NCI-H2029 (cell line): ENCODE measurements around the gene AGGF1.
"Not testable (repeated sequence)": the region's sequence is repeated elsewhere in the genome, so short reads cannot be mapped to it uniquely, and the experiment has no call there.

Experiments
- DNase-seq: peaks from one replicate; lab custom pipeline; 2025; lab: John Stamatoyannopoulos, UW

The AGGF1 gene, protein sequence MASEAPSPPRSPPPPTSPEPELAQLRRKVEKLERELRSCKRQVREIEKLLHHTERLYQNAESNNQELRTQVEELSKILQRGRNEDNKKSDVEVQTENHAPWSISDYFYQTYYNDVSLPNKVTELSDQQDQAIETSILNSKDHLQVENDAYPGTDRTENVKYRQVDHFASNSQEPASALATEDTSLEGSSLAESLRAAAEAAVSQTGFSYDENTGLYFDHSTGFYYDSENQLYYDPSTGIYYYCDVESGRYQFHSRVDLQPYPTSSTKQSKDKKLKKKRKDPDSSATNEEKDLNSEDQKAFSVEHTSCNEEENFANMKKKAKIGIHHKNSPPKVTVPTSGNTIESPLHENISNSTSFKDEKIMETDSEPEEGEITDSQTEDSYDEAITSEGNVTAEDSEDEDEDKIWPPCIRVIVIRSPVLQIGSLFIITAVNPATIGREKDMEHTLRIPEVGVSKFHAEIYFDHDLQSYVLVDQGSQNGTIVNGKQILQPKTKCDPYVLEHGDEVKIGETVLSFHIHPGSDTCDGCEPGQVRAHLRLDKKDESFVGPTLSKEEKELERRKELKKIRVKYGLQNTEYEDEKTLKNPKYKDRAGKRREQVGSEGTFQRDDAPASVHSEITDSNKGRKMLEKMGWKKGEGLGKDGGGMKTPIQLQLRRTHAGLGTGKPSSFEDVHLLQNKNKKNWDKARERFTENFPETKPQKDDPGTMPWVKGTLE

DNA sequence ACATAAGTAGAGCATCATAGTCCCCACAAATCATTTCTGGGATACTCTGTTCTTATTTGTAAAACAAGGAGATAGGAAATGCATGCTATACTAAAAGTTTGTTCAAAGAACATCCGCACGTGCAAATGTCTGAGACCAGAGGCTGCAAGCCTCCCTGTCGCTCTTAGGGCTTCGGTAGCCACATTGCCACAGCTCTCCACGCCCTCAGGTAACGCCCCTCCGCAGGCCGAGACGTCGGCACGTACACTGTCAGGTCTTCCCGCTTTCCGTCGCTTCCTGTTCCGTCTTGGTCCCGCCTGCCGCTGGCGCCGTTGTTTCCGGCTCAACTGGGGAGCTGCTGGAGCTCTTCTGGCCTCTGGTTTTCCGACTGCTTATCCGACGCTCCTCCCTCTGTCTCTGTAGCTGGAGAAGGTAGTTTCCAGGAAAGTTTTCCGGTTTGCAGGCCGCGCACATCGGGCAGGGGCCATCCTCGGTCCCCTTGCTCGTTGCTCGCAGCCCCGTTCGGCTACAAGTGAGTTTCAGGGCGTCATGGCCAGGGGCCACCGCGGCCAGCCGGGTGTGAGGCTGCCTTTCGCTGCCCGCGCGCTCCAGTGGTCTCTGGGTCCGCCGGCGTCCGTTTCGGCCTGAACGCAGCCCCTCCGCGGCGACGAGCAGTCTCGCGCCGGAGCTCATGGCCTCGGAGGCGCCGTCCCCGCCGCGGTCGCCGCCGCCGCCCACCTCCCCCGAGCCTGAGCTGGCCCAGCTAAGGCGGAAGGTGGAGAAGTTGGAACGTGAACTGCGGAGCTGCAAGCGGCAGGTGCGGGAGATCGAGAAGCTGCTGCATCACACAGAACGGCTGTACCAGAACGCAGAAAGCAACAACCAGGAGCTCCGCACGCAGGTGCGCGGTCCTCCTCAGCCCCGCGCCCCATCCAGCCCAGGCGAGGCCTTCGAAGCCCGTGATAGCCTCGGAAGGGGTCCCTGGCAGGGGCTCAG is at the start of gene AGGF1:
AGGF1 (plus strand) TSS at position 308 of the 975 bp plus-strand sequence; CDS start at position 671, 363 bp downstream.
- DNase-seq: peak; percentile 93

DNA sequence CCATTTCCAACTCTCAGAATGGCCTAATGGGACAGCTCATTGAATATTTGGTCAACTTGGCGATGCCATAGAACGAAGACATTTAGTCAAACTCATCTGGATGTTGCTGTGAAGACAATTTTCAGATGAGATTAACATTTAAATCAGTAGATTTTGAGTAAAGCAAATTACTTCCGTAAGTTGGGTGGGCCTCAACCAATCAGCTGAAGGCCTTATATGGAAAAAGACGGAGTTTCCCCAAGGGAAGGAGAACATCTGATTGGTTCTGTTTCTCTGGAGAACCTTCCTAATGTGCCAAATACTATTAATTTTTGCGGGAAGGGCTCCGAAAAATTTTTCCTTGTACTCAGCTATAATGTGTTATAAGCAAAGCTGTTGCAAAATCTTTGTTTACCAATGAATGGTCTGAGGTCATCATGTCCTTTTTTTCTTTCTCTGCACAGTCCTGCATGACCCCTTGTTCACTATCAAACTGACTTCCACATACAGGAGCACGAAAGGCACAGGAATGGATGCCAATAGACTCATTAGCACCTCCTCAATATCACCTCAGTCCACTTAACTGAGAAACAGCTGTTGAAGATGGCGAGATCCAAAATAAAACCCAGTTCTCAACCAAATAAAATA is 49.6 kb upstream of the AGGF1 start:
- DNase-seq: no peak

DNA sequence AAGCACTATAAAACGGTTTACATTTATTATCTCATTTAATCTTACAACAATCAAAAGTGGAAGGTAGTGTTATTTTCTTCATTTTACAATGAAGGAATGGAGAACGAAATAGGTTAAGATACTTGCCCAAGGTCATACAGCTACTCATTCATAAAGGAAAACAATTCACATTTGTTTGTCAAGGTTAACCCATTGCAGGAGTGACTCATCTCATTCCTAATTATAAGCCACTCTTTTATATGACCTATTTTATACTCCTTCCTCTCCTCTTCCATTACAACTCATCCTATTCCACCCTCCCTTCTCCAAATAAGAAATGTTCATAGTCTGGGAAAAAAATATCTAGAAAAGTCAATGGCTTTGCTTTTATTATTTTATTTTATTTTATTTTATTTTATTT is 47.8 kb upstream of the AGGF1 start:
- no peak for DNase-seq

DNA sequence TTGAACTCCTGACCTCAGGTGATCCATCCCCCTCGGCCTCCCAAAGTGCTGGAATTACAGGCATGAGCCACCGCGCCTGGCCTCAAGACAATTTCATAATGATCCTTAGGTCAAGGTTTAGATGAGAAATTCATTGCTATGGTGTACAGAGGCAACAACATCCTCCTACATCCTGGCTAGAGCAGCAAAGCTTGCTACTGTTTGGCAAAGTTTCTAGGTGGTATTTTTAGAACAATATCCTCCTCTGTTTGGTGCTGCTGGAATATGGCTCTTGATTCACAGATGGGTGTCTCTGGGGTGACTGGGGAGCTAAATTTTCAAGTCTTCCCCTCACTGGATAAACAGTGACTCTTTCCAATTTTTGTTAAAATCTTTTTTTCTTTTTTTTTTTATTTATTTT is 46.7 kb upstream of the AGGF1 start:
- no peak for DNase-seq

DNA sequence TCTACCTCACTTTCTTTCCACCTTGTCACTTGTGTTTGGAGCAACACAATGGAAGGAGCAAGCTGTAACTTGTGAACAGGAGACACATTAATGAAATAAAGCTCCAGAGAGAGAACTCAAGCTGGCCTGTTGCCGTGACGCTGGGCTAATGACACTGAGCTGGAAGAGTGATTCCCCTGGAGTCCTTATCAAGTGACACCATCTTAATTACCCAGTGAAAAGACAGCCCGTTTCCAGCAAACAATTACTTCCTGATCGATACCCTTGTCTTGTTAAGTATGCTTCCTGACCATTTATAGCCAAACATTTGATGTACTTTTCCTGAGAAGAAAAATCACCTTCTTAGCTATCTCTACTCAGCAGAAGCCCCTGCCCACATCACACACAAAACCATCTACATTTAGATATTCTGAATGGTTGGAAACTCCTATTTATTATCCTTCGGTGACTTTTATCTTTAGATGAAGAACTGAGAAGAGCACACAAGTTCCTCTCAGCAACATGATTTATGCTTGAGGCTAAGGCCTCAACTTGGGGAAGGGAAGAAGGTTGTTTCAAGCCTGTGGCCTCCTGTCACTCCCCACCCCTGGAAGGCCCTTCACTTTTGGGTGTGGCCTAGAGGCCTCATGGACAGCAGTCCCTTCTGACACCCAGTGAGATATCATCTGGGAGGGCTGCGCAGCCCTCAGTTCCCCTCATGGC is 43.2 kb upstream of the AGGF1 start:
- DNase-seq: no peak

DNA sequence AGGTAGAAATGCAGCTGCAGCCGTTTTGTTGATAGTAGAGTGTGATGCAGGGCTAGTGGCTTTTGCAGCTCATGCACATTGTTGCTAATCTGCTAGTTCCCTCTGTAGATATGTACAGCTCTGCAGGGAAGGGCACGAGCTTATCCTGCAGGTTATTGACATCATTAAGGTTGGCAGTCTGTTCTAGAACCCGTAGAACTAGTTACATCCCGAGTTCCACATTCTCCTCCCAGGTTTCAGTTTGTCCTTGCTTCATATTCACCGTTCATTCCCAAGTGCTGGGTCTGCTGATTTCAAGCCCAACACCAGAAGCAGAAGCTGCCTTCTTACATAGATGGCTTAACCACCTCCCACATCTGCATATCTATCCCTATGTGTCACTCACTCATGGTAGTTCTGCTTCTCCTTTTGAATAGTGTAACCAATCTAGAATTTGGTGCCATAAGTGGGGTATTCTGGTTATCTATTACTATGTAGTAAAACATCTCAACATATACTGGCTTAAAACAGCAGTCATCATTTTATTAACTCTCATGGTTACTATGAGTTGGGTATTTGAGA is 39.2 kb upstream of the AGGF1 start:
- DNase-seq: no peak

DNA sequence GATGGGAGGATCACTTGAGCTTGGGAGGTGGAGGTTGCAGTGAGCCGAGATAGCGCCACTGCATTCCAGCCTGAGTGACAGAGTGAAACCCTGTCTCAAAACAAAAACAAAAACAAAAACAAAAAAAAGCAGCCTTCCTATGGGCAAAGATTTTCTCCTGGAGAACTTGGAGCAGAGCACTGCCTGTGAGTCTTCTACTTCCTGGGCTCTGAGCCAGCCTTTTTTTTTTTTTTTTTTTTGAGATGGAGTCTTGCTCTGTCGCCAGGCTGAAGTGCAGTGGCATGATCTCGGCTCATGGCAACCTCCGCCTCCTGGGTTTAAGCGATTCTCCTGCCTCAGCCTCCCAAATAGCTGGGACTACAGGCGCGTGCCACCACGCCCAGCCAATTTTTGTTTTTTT is 36.8 kb upstream of the AGGF1 start:
- peak; percentile 8 for DNase-seq

DNA sequence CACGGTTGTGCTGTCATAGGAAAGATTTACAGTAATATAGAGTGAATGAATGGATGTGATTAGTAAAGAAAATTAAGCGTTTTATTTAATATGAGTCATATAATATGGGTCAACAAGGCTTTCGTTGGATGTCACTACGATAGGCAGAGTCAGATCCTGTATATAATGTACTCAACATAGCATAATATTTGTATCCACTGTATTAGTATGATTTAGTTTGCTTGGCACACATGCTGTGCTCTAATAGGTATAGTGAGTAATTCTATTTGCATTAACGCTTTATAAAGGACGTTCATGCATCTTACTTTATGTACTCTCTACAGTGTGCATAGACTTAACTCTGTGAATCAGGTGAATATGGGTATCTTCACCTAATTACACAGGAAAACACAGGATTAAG is 35.9 kb upstream of the AGGF1 start:
- no peak for DNase-seq

DNA sequence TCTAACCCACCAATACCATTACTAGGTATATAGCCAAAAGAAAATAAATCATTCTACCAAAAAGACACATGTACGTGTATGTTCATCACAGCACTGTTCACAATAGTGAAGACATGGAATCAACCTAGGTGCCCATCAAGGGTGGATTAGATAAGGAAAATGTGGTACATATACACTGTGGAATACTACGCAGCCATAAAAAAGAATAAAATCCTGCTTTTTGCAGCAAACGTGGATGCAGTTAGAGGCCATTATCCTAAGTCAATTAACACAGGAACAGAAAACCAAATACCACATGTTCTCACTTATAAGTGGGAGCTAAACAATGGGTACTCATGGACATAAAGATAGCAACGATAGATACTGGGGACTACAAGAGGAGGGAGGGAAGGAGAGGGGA is 32.0 kb upstream of the AGGF1 start:
- DNase-seq: not testable (repeated sequence)

DNA sequence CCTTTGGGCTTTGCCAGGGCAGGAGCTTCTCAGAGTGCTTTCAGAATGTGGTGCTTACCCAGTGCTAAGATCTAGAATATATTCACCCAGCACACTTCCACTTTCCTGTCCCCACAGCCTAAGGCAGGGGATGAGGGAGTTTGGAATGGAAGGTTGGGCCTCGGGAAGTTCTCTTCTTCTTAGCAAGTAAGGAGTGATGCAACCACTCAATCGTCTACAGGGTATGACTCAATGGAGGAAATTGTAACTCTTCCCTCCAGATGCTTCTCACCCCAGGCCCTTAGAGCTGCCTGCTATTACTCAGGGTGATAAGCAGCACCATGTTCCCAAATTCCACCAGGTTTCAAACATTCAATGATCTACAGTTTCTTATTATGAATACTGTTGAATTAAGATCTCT is 30.8 kb upstream of the AGGF1 start:
- no peak for DNase-seq

DNA sequence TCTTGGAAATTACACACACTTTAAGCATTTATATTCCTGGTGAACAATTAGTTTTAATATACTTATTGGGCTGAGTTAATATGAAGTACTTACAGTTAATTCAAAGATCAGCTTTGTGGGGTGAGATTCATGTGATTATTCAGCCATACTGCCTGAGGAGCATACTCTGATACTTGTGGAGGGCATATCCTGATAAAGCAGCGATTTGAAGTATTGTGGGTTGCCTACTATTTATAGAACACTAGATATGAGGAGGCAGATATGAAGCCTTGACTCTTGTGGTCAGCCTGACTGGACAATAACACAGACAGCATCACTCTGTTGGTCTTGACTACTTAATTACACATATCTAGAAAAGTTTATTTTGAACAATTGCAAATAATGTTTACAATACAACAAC is 27.0 kb upstream of the AGGF1 start:
- DNase-seq: no peak

DNA sequence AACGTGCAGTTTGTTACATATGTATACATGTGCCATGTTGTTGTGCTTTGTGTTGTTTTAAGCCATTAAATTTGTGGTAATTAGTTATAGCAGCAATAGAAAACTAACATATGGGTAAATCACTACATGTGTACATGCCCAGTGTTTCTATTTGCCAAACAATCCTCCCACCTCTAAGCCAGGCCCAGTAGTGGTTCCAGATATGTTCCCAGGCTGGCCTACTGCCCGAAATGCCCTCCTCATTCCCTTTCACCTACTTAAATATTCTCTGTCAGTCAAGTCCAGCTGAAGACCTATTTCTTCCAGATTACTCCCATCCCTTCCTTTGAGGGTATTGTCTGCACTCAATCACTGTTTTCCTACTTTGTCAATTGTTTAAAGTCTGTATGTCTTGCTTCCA is 24.1 kb upstream of the AGGF1 start:
- DNase-seq: no peak

DNA sequence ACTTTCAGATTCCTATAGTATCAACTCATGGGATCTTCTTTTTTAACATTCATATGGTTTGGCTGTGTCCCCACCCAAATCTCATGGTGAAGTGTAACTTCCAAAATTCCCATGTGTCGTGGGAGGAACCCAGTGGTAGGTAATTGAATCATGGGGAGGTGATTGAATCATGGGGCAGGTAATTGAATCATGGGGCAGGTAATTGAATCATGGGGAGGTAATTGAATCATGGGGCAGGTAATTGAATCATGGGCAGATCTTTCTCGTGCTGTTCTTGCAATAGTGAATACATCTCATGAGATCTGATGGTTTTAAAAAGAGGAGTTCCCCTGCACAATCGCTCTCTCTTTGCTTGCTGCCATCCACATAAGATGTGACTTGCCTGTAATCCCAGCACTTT is 21.8 kb upstream of the AGGF1 start:
- DNase-seq: no peak

DNA sequence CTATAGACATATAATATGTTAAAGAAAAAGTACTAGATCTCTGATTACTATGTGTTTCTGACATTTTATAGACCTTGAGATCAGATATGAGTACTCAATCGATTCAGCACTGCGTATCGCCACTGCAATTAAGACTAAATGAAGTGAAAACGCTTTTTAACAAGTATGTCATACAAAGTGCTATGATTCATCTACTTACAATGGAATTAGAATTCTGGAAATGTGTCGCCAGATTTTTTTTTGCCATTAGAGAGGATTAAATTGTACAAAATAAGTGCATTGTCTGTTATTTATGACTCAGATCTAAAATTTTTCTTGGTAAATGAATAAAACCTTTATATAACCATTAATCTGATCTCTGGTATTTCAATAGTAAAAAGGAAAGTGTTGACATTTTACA is 20.0 kb upstream of the AGGF1 start:
- no peak for DNase-seq

DNA sequence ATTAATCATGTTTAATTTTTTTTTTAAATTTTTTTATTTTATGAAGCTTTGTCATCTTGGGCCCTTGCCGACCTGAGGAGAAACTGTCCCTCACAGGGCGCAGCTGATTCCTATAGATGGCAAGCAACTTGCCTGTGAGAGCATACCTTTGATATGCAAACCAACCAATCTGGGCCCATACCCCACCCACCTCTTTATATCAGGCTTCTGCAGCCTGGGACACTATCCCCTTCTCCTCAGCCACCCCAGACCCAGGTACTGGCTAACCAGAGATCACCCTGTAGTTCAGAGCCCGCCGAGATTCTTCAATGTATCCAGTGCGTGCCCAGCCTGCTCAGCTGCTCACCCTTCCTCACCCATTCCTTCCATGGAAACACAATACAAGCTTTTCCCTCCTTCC is 18.7 kb upstream of the AGGF1 start:
- DNase-seq: no peak

DNA sequence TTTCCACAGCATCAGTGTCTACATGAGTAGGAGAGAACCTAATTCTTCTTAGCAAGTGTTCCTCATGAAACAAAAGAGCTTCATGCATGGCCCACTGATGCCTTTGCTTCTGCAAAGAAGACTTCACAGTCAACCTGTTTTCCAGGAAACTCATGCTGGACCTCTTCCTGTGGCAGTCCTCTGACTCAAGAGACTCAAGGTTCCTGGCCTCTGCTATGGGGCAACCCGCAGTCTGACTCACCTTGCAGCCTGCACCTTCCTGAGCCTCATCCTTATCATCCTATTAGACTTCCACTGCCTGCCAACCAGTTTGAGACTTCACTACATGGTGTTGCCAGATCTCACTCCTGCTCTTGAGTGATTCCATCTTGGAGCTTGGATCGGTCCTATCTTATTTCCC is 17.6 kb upstream of the AGGF1 start:
- no peak for DNase-seq

DNA sequence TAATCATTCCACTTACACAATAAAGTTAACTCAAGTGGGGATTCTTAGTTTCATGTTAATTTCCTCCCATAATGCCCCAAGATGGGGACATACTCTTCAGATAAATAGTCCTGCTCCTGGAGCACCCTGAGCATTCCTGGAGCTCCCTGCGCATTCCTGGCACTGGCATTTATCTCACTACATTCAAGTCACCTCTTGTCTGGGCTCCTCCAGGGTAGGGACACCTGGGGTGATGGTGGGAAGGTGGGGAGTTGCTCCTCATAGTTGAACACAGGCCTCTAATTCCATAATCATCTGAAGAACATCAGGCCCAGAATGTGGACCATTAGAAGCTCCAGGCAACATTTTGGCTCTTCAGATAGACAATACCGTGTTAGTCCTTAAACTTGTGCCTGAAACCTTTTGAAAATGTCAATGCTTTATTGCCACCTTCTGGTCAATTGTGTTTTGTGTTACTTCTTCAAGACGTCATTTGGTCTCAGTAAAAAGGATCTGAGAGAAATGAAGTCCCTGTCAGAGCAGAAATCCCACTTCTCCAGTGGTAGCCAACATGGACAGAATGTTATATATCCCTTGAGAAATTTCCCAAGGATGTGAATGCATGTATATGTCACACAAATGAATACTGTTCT is 14.2 kb upstream of the AGGF1 start:
- no peak for DNase-seq

DNA sequence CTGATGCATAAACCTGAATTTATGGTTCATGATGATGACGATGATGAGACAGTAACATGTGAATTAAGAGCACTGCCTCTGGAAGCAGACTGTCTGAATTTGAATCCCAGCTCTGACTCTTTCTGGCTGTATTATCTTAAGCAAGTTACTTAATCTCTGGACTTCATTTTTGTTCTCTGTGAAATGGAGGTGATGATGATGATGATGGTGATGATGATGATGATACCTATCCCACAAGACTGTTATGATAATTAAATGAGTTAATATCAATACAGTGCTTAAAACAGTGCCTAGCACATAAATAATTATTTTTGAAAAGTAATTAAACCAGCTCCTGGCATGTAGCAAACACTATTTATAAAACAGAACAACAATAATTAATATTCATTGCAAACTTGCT is 13.2 kb upstream of the AGGF1 start:
- no peak for DNase-seq

DNA sequence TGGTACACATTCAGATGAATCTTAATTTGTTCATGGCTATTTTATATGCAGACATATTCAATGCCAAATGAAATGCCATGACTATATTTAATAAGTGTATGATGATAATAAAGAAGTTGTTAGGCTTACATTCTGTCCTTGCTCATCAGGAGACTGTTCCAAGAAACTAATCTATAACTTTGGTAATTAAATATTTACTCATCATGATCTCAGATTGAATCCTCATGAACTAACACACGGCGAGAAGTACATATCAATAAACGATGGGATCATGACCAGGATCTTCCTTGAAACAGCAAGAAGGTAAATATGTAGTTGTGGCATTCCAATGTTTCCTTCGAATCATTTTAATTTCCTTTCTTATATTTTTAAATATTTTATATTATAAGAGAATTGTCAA is 12.5 kb upstream of the AGGF1 start:
- no peak for DNase-seq
